GM23338 (cell line): ENCODE results near the gene CFLAR. TPM values are rescaled to one million over a fixed set of nuclear protein-coding genes. Genes with fewer than 3 reads are reported as not detected.

Source experiments
- ATAC-seq: fragments of 200-7000 bp; cut with Tn5 transposase; 3 replicates; pipeline ENCODE4 v1.9.1; 2020
- DNase-seq: peaks from one replicate; pipeline ENCODE4 v3.0.0-alpha.2; 2015; ENCODE audit warnings: low spot score
- H2AFZ ChIP-seq: fragments of 200-600 bp; sonication (generic); 2 replicates; pipeline ENCODE4 v1.8.0; 2016; ENCODE audit warnings: antibody characterized with exemption, mild to moderate bottlenecking, moderate library complexity
- H3F3A ChIP-seq: fragments of 200-600 bp; sonication (generic); replicated peaks from 2 replicates; pipeline ENCODE4 v1.8.0; 2017; ENCODE audit warnings: antibody characterized with exemption, mixed run types, low read depth
- H3K27ac ChIP-seq: fragments of 200-600 bp; sonication (generic); 2 replicates; pipeline ENCODE4 v1.6.1; 2016; ENCODE audit warnings: low read depth
- H3K27me3 ChIP-seq: fragments of 200-600 bp; sonication (generic); 2 replicates; pipeline ENCODE4 v1.8.0; 2016; ENCODE audit warnings: mild to moderate bottlenecking, mixed run types, moderate library complexity; ENCODE audit not compliant: insufficient read depth
- H3K36me3 ChIP-seq: fragments of 200-600 bp; sonication (generic); 2 replicates; pipeline ENCODE4 v1.8.0; 2016; ENCODE audit warnings: mild to moderate bottlenecking; ENCODE audit not compliant: insufficient read depth
- H3K4me1 ChIP-seq: fragments of 200-600 bp; sonication (generic); 2 replicates; pipeline ENCODE4 v1.8.0; 2016; ENCODE audit warnings: mild to moderate bottlenecking, moderate library complexity; ENCODE audit not compliant: insufficient read depth
- H3K4me2 ChIP-seq: fragments of 200-600 bp; sonication (generic); 2 replicates; pipeline ENCODE4 v1.7.1; 2017; ENCODE audit warnings: mixed run types
- H3K4me3 ChIP-seq: fragments of 200-600 bp; sonication (generic); 2 replicates; pipeline ENCODE4 v1.6.1; 2016; ENCODE audit warnings: mixed run types
- H3K79me2 ChIP-seq: fragments of 200-600 bp; sonication (generic); replicated peaks from 2 replicates; pipeline ENCODE4 v1.8.0; 2017; ENCODE audit warnings: mild to moderate bottlenecking; ENCODE audit not compliant: insufficient read depth
- H3K9me2 ChIP-seq: fragments of 200-600 bp; sonication (generic); 2 replicates; pipeline ENCODE4 v1.8.0; 2017; ENCODE audit not compliant: insufficient read depth
- H4K20me1 ChIP-seq: fragments of 200-600 bp; sonication (generic); replicated peaks from 2 replicates; pipeline ENCODE4 v1.8.0; 2017; ENCODE audit warnings: mild to moderate bottlenecking; ENCODE audit not compliant: insufficient read depth
- H3K27ac Mint-ChIP-seq: 2 replicates; pipeline ENCODE4 v1.8.0; 2020; ENCODE audit warnings: inconsistent platforms, mild to moderate bottlenecking, moderate library complexity, mixed read lengths
- H3K27me3 Mint-ChIP-seq: 3 replicates; pipeline ENCODE4 v1.8.0; 2022; ENCODE audit warnings: low read depth, mild to moderate bottlenecking, moderate library complexity, mixed read lengths, inconsistent platforms; ENCODE audit not compliant: insufficient read depth, poor library complexity
- H3K36me3 Mint-ChIP-seq: 3 replicates; pipeline ENCODE4 v1.8.0; 2021; ENCODE audit warnings: low read depth, mild to moderate bottlenecking, inconsistent platforms, moderate library complexity, mixed read lengths
- H3K4me1 Mint-ChIP-seq: 3 replicates; pipeline ENCODE4 v1.8.0; 2020; ENCODE audit warnings: mild to moderate bottlenecking, inconsistent platforms, mixed read lengths
- H3K4me3 Mint-ChIP-seq: 3 replicates; pipeline ENCODE4 v1.8.0; 2021; ENCODE audit warnings: moderate library complexity, mild to moderate bottlenecking, inconsistent platforms, mixed read lengths
- H3K9me3 Mint-ChIP-seq: 3 replicates; pipeline ENCODE4 v1.8.0; 2020; ENCODE audit warnings: moderate library complexity, mild to moderate bottlenecking, inconsistent platforms, mixed read lengths
- CREB1 ChIP-seq: fragments of 250-450 bp; sonication (Bioruptor Pico); IDR thresholded peaks from 2 replicates; pipeline ENCODE4 v1.5.0; 2020; ENCODE audit warnings: low read depth, mild to moderate bottlenecking, moderate library complexity
- EZH2phosphoT487 ChIP-seq: fragments of 200-600 bp; sonication (generic); IDR thresholded peaks from one replicate; pipeline ENCODE4 v1.8.1; 2018; ENCODE audit warnings: antibody characterized with exemption; ENCODE audit not compliant: unreplicated experiment
- JUNB ChIP-seq: IDR thresholded peaks from one replicate; pipeline ENCODE4 v1.6.1; 2016; ENCODE audit warnings: antibody characterized with exemption; ENCODE audit not compliant: unreplicated experiment
- NANOG ChIP-seq: IDR thresholded peaks from 2 replicates; pipeline ENCODE4 v1.6.1; 2016; ENCODE audit warnings: antibody characterized with exemption, borderline replicate concordance
- ZNF114 ChIP-seq: fragments of 250-450 bp; sonication (Bioruptor Pico); IDR thresholded peaks from 2 replicates; pipeline ENCODE4 v1.5.0; 2020; ENCODE audit warnings: mild to moderate bottlenecking, moderate library complexity
- ZNF331 ChIP-seq: fragments of 250-450 bp; sonication (Bioruptor Pico); IDR thresholded peaks from 2 replicates; pipeline ENCODE4 v1.5.0; 2020; ENCODE audit warnings: low read depth, mild to moderate bottlenecking, moderate library complexity
- polyA plus RNA-seq: library from polyadenylated mRNA; unstranded; fragments of >200 nt; fragmentation: Nextera tagmentation; extraction: Ambion mirVana; gene quantifications from 2 replicates; pipeline ENCODE4 v1.2.1, GENCODE V29; 2016
- total RNA-seq: library from RNA; depleted of rRNA; stranded (reverse); fragments of >200 nt; shearing (Covaris generic); gene quantifications from 2 replicates; pipeline ENCODE4 v1.2.3, GENCODE V29; 2014
- TF ChIP-seq, protein P1 (sequence below): fragments of 250-450 bp; sonication (Bioruptor Pico); IDR thresholded peaks from 2 replicates; pipeline ENCODE4 v1.5.0; 2020; ENCODE audit warnings: mild to moderate bottlenecking, moderate library complexity
- TF ChIP-seq, protein P2 (sequence below): IDR thresholded peaks from 2 replicates; pipeline ENCODE4 v1.6.1; 2016; ENCODE audit warnings: antibody characterized with exemption
- TF ChIP-seq, protein P3 (sequence below), 2 experiments: fragments of 200-600 bp in 1 of 2; sonication (generic) in 1 of 2; conservative IDR thresholded peaks; 2 replicates each; pipeline versions ENCODE4 v1.5.1 to v1.6.1; 2016 to 2017; ENCODE audit warnings: antibody characterized with exemption in 2 of 2, low read depth in 2 of 2, mild to moderate bottlenecking in 2 of 2, moderate library complexity in 1 of 2

The CFLAR gene
- total and polyA plus RNA-seq, 2 experiments from 2014 or later: 10.1 to 15.1 TPM

DNA sequence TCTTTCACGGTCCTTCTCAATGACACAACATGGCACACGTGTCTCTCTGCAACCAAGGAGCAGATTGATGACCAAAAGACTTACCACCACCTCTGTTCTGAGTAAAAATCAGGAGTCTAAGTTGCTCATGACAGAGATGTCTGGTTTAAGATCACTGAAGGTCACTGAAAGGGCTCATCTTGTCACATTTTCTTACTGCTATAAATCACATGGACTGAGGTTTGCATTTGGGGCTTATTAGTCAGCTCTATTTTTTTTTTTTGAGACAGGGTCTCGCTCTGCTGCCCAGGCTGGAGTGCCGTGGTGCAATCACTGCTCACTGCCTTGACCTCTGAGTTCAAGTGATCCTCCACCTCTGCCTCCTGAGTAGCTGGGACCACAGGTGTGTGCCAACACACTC, 19.4 kb downstream of the CFLAR start:
- Histone ChIP-seq H3K36me3 (no peaks in the 10 kb centered on the region; the same call in 1 of the 2 replicates), H3K9me2 (no peaks in the 10 kb centered on the region; the same call in 1 of the 2 replicates), H4K20me1 (no peaks in the 10 kb centered on the region), H3K4me2 (no peak overlapping the region), H3K27ac (no peak overlapping the region), H3F3A (no peaks in the 10 kb centered on the region), H3K4me3 (no peak overlapping the region), H3K79me2 (no peaks in the 10 kb centered on the region), H3K27me3 (no peaks in the 10 kb centered on the region), H3K4me1 (peaks cover 28% of the 10 kb centered on the region), H2AFZ (no peak overlapping the region)
- Mint-ChIP-seq H3K27ac (no peak overlapping the region), H3K36me3 (peaks cover 24% of the 10 kb centered on the region; the same call in 2 of the 3 replicates), H3K4me3 (no peak overlapping the region), H3K27me3 (peaks cover 4% of the 10 kb centered on the region), H3K9me3 (no peaks in the 10 kb centered on the region), H3K4me1 (peaks cover 29% of the 10 kb centered on the region)
- ATAC-seq: no peak
- TF ChIP-seq ZNF331 (CRISPR knock-in tag): no peak
- TF ChIP-seq, protein P1, sequence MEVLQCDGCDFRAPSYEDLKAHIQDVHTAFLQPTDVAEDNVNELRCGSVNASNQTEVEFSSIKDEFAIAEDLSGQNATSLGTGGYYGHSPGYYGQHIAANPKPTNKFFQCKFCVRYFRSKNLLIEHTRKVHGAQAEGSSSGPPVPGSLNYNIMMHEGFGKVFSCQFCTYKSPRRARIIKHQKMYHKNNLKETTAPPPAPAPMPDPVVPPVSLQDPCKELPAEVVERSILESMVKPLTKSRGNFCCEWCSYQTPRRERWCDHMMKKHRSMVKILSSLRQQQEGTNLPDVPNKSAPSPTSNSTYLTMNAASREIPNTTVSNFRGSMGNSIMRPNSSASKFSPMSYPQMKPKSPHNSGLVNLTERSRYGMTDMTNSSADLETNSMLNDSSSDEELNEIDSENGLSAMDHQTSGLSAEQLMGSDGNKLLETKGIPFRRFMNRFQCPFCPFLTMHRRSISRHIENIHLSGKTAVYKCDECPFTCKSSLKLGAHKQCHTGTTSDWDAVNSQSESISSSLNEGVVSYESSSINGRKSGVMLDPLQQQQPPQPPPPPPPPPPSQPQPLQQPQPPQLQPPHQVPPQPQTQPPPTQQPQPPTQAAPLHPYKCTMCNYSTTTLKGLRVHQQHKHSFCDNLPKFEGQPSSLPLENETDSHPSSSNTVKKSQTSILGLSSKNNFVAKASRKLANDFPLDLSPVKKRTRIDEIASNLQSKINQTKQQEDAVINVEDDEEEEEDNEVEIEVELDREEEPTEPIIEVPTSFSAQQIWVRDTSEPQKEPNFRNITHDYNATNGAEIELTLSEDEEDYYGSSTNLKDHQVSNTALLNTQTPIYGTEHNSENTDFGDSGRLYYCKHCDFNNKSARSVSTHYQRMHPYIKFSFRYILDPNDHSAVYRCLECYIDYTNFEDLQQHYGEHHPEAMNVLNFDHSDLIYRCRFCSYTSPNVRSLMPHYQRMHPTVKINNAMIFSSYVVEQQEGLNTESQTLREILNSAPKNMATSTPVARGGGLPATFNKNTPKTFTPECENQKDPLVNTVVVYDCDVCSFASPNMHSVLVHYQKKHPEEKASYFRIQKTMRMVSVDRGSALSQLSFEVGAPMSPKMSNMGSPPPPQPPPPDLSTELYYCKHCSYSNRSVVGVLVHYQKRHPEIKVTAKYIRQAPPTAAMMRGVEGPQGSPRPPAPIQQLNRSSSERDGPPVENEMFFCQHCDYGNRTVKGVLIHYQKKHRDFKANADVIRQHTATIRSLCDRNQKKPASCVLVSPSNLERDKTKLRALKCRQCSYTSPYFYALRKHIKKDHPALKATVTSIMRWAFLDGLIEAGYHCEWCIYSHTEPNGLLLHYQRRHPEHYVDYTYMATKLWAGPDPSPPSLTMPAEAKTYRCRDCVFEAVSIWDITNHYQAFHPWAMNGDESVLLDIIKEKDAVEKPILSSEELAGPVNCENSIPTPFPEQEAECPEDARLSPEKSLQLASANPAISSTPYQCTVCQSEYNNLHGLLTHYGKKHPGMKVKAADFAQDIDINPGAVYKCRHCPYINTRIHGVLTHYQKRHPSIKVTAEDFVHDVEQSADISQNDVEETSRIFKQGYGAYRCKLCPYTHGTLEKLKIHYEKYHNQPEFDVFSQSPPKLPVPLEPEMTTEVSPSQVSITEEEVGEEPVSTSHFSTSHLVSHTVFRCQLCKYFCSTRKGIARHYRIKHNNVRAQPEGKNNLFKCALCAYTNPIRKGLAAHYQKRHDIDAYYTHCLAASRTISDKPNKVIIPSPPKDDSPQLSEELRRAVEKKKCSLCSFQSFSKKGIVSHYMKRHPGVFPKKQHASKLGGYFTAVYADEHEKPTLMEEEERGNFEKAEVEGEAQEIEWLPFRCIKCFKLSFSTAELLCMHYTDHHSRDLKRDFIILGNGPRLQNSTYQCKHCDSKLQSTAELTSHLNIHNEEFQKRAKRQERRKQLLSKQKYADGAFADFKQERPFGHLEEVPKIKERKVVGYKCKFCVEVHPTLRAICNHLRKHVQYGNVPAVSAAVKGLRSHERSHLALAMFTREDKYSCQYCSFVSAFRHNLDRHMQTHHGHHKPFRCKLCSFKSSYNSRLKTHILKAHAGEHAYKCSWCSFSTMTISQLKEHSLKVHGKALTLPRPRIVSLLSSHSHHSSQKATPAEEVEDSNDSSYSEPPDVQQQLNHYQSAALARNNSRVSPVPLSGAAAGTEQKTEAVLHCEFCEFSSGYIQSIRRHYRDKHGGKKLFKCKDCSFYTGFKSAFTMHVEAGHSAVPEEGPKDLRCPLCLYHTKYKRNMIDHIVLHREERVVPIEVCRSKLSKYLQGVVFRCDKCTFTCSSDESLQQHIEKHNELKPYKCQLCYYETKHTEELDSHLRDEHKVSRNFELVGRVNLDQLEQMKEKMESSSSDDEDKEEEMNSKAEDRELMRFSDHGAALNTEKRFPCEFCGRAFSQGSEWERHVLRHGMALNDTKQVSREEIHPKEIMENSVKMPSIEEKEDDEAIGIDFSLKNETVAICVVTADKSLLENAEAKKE (CRISPR knock-in tag): no peak
- TF ChIP-seq JUNB: no peak
- DNase-seq: no peak

DNA sequence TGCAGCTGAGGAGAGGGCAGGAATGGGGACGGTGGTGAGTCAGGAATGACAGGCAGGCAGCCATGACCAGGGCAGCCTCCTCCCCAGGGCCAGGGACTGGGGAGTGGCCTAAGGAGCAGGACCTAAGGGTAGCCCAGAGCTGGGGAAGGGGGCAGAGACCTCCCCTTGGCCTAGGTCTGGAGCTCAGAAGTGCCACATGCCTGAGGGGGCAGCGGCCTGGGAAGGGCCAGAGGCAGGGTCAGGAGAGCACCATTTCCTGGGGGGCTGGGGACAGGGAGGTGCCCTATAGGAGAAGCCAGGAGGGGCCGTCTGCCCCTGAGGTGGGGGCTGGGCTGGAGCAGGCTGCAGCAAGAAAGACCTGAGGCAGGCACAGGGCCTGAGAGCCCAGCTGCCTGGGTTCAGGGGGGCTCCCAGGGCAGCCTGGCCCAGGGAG, 20.9 kb downstream of the CFLAR start:
- Mint-ChIP-seq H3K36me3 (peaks cover 24% of the 10 kb centered on the region; the same call in 2 of the 3 replicates), H3K9me3 (no peaks in the 10 kb centered on the region), H3K4me3 (no peak overlapping the region), H3K4me1 (peaks cover 14% of the 10 kb centered on the region), H3K27ac (no peak overlapping the region), H3K27me3 (peaks cover 4% of the 10 kb centered on the region)
- DNase-seq (no peak), ATAC-seq (no peak)
- Histone ChIP-seq H2AFZ (no peak overlapping the region), H4K20me1 (no peaks in the 10 kb centered on the region), H3K4me2 (no peak overlapping the region), H3K36me3 (no peaks in the 10 kb centered on the region; the same call in 1 of the 2 replicates), H3F3A (no peaks in the 10 kb centered on the region), H3K27me3 (no peaks in the 10 kb centered on the region), H3K27ac (no peak overlapping the region), H3K79me2 (no peaks in the 10 kb centered on the region), H3K4me1 (peaks cover 16% of the 10 kb centered on the region), H3K4me3 (no peak overlapping the region), H3K9me2 (no peaks in the 10 kb centered on the region; the same call in 1 of the 2 replicates)
- TF ChIP-seq ZNF114 (CRISPR knock-in tag) (no peak), CREB1 (CRISPR knock-in tag) (no peak), ZNF331 (CRISPR knock-in tag) (no peak), EZH2phosphoT487 (no peak), NANOG (no peak), JUNB (no peak)
- TF ChIP-seq, protein P2, sequence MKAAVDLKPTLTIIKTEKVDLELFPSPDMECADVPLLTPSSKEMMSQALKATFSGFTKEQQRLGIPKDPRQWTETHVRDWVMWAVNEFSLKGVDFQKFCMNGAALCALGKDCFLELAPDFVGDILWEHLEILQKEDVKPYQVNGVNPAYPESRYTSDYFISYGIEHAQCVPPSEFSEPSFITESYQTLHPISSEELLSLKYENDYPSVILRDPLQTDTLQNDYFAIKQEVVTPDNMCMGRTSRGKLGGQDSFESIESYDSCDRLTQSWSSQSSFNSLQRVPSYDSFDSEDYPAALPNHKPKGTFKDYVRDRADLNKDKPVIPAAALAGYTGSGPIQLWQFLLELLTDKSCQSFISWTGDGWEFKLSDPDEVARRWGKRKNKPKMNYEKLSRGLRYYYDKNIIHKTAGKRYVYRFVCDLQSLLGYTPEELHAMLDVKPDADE: no peak
- TF ChIP-seq, protein P3, sequence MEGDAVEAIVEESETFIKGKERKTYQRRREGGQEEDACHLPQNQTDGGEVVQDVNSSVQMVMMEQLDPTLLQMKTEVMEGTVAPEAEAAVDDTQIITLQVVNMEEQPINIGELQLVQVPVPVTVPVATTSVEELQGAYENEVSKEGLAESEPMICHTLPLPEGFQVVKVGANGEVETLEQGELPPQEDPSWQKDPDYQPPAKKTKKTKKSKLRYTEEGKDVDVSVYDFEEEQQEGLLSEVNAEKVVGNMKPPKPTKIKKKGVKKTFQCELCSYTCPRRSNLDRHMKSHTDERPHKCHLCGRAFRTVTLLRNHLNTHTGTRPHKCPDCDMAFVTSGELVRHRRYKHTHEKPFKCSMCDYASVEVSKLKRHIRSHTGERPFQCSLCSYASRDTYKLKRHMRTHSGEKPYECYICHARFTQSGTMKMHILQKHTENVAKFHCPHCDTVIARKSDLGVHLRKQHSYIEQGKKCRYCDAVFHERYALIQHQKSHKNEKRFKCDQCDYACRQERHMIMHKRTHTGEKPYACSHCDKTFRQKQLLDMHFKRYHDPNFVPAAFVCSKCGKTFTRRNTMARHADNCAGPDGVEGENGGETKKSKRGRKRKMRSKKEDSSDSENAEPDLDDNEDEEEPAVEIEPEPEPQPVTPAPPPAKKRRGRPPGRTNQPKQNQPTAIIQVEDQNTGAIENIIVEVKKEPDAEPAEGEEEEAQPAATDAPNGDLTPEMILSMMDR (conservative IDR thresholded peaks at IDR 0.05; ENCODE audit: low read depth in 2 of 2): no peak
